Measurements from ENCODE around the gene GPR25.

The GPR25 gene

DNA sequence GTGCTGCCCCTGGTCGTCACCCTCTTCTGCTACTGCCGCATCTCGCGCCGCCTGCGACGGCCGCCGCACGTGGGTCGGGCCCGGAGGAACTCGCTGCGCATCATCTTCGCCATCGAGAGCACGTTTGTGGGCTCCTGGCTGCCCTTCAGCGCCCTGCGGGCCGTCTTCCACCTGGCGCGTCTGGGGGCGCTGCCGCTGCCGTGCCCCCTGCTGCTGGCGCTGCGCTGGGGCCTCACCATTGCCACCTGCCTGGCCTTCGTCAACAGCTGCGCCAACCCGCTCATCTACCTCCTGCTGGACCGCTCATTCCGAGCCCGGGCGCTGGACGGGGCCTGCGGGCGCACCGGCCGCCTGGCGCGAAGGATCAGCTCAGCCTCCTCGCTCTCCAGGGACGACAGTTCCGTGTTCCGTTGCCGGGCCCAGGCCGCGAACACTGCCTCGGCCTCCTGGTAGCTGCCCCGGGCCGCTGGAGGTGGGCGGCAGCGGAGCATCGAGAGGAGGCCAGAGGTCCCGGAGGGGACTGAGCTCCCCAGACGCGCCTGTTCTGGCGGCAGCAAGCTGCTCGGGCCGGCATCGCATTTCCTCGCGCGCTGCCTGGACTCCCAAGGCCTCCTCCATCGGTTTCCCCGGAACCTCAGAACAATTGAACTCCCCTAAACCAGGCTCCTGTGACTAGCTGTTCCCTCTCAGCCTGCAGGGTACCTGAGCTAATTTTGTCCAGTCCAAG is 1.1 kb downstream of the GPR25 start:
- no peak for DNase-seq

GRCh38 chr1:200874694-200875093 is 1.9 kb downstream of the GPR25 start:
- no peak for DNase-seq

DNA sequence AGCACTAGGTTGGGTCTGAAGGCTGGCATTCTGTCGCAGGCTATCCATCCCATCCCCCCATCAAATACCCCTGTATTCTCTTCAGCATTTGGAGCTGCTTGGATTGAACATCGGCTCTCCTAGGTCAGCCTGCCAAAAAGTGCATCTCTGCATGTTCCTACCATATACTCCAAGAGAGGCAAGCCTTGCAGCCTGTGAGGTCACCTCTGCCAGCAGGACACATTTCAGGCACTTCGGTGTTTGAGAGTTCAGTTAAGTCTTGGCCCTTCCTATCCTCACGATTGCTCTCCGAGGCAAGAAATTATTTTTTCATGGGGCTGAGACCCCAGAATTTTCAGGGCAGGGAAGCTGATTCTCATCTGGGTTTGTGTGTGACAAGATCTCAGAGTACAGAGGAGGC is 2.6 kb downstream of the GPR25 start:
- DNase-seq, result no peak

DNA sequence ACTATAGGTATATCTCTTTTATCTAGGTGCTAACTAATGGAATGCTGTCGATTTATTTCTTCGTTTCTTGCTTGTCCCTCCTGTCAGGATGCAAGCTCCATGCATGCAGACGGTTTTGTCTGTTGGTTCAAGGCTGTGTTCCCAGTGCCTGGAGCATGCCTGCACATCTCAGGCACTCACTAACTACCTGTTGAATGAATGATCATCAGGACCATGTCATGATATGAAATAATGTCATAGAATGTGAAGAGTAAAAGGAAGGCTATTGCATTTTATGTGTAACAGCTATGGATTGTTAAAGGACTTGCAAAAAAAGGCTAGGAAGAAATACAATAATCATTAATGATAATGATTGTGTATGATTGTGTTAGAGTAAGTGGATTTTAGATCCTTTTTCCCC is 4.2 kb downstream of the GPR25 start:
- DNase-seq, result no peak

- DNase-seq, result no peak
Observed at GRCh38 chr1:200877839-200878551, 5.2 kb downstream of the GPR25 start.

GRCh38 chr1:200880212-200880611 is 7.4 kb downstream of the GPR25 start:
- no peak for DNase-seq

DNA sequence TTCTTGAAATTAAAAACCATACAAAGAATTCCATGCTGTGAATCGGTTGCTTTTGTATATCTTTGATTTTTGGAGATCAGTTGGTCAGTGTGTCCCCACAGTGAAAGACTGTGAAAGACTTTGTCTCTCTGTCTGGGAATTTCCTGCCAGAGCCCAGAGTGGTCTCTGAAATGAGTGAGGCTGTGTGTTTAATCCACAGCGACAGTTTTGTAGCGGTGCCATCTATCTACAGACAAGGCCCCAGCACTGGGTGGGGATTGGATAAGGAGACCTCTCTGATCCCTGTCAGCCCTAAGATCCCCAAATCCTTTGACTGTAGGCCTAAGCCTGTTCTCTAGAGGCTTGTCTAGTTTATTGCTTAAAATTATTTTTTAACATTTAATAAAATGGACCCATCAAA is 10.3 kb downstream of the GPR25 start:
- no peak for DNase-seq

GRCh38 chr1:200885623-200886402 is 13.0 kb downstream of the GPR25 start:
- no peak for DNase-seq

- DNase-seq, result no peak
Observed at GRCh38 chr1:200886594-200886993, 13.8 kb downstream of the GPR25 start.

DNA sequence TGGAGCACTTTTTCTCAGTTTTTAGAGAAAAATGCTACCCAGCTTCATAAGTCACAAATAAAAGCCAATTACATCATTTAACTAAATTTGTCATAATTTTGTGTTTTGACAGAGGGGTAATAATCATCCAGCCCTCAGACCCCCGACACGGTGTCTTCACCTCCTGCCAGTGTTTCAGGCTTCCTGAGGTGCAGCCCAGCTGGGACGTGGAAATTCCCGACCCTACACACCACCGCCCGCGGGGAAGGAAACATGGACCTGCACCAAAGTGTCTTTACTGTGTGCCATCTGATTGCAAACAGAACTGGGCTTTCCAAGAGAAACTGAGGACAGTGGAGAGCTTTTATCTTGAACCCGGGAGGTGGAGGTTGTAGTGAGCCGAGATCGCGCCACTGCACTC is 14.3 kb downstream of the GPR25 start:
- no peak for DNase-seq

DNA sequence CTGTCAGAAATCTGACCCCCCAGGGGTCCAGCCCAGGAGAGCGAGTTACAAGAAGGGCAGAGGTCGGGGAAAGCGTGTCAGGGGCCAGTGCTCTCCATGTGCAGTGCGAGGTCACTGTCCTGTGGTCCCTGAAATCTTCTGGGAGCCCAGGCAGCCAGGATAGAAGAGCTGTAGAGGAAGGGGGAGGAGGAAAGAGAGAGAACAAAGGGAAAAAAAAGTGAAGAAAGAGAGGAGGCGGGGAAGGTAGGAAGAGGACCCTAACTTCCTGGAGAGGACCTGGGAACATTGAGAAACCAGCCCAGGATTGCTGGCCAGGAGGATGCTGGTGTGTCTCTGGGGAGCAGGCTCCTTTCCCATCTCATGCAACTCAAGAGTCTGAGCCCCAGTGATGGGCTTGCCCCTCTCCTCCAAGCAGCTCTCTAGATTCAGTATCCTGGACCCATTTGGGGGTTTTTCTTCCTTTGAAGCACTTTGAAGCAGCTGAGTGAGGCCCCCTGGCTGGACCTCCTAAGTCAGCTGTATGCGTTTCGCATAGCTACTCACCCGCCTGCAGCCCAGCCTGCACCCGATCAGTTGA is 15.1 kb downstream of the GPR25 start:
- DNase-seq, result no peak

- DNase-seq, result no peak
Observed at GRCh38 chr1:200888349-200888838, 15.6 kb downstream of the GPR25 start.

DNA sequence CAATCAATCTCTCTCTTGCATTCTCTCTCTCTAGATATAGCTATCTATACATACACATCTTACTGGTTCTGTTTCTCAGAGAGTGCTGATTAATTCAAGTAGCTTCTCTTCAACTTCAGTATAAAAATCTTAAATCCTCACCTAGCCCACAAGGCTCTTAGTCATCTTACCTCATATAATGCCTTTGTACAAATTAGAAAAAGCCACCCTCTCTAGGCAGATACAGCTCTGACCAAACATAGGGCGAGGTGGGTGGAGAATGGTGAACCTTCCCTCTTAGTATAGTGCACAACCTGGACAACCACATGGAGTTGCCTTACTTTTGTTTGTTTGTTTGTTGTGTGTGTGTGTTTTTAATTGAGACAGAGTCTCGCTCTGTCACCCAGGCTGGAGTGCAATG is 16.8 kb downstream of the GPR25 start:
- DNase-seq, result no peak

DNA sequence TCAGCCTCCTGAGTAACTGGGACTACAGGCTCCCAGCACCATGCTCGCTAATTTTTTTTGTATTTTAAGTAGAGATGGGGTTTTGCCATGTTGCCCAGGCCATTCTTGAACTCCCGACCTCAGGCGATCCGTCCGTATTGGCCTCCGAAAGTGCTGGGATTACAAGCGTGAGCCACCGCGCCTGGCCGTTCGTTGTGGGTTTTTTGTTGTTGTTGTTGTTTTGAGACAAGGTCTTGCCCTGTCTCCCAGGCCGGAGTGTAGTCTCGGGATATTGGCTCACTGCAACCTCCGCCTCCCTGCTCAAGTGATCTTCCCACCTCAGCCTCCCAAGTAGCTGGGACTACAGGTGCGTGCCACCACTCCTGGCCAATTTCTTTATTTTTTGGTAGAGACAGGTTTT is 17.2 kb downstream of the GPR25 start:
- no peak for DNase-seq

DNA sequence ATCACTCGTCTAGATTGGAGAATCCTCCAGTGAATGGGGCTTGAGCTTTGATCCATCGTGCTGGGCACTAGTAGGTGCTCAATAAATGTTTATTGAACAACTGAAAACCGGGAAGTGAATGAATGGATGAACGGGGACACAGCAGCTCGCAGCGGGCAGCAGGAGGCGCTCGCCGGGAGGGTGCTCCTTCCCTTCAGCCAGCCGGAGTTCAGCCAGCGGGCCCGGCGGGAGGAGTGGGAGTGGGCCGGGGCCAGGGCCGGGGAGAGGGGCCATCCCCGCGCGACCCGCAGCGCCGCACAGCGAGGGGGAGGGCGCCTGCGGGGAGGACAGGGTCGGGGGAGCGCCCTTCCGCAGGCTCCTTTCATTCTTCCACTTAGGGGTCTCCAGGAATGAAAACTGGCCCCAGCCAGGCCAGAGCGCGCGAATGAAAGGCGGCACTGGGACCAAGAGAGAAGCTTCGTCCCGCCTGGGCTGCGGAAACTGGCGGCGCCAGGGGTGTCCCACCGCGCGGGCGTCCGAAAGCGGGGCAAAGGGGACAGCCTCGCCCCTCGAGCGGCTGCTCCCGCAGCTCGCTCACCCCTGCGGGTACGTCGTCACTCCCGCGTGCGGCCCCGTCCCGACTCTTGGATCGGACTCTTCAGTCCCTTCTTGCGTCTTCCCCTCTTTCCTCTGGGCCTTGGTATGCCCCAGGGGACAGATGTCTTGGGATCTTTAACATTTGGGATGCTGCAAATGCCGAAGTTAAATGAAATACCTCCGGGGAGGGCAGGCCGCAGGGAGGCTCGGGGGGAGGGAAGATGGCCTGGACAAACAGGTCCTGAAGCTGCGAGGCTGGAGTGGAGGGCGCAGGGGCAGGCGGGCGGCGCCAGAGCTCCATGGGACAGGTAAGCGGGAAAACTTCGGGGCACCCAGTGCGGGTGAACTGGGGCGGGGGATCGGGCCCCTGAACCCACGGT is 18.3 kb downstream of the GPR25 start:
- no peak for DNase-seq

DNA sequence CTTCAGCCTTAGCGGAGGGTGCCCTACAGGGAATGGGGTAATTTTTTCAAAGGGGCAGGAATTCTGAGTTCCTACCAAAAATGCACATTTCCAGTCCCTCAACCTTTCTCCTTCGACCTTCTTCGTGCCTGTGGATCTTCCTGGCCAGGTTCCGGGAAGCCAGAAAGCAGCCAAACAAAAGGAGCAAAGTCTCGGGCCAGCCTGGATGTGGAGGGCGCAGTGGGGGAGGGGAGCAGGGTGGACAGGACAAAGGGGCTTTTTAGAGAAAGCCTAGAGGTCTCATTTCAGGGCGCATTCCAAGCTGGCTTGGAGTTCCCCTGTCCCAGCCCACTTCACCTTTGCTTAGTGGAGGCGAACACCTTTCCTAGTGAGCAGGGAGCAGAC is 19.0 kb downstream of the GPR25 start:
- DNase-seq, result no peak

DNA sequence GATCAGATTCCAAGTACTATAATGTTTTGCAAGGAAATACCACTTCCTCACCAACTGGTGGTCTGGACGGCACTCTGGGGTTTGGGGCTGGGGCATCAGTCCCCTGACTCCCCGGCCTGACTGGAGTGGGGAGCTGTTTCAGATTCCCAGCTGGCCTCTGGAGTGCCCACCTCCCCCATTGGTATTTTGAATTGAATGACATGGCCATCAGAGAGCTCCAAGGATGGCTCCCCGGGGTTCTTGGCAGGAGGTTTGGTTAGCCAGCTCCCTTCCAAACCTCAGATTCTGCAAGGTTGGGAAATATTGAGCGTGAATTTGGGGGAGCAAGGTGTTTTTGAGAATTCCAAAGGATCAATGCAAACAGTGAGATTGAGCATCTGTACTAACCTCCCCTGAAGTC is 19.8 kb downstream of the GPR25 start:
- no peak for DNase-seq

GRCh38 chr1:200892958-200893357 is 20.2 kb downstream of the GPR25 start:
- DNase-seq, result no peak

GRCh38 chr1:200893411-200893901 is 20.7 kb downstream of the GPR25 start:
- DNase-seq, result no peak

GRCh38 chr1:200894712-200895442 is 22.1 kb downstream of the GPR25 start, which contains the start of gene INAVA:
TSS of gene INAVA (plus strand) at chr1:200894900. CDS start at chr1:200898401, 3,501 bp downstream.
- no peak for DNase-seq

DNA sequence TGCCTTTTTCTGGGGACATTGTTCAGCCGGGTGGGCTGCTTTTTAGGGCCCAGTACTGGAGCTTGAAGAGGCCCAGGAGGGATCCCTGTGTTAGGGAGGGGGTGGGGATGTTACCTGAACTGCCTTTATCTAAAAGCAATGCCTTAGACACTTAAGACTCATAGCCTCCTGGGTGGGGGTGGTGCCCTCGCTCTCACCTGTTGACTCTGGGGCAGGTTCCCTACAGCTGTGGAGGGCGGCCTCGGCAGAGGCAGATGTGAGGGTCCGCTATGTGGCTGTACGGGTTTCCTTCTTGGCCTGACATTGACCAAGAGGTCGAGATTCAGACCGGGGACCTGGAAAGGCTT is 22.6 kb downstream of the GPR25 start:
- no peak for DNase-seq
